Ureter (tissue), 1 donor: Measurements from ENCODE around the gene KIF5C. TPM values are rescaled to one million over a fixed set of nuclear protein-coding genes. Genes with fewer than 3 reads are reported as not detected.
A peak's percentile ranks its signal among the peaks of the same experiment; 100 is the strongest.

Experiments used
- DNase-seq: peaks from one replicate; pipeline ENCODE4 v3.0.0-alpha.2; 2020; ENCODE audit warnings: low spot score
- total RNA-seq: library from RNA; stranded (reverse); gene quantifications from one replicate; pipeline ENCODE4 v1.2.4, GENCODE V29; 2023
- donor health status: DM: yes; HTN: yes; CAD: no.

The KIF5C gene
- total RNA-seq, 1 donor from 2014 or later = 14.3 TPM

DNA sequence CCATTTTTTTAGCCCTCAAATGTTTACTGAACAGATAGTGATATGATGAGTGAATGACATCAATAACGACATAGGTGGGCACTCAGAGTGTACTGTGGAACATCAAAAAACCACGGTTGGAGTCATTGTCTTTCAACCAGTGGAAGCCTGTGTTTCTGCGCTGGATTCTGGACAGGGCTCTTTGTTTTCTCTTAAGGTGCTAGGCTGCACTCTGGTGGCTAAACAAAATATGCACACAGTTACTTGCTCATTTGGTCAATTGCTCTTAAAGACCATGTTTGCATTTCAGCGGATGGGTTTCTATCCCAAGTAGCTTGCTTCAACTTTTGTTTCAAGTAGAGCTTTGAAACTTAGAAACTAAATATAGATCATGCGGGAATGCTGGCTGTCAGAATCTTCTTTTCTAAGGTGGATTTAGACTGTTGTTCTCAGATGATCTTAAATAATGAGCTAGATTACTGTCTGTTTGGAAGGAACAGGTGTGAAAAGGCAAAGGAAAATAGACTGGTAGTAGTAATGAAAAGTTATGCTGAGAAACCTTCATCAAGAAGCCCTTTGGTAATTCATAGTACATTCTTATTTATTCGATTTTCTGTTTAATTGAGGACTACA lies 115.0 kb downstream of the KIF5C start:
- peak; percentile 67 for DNase-seq

DNA sequence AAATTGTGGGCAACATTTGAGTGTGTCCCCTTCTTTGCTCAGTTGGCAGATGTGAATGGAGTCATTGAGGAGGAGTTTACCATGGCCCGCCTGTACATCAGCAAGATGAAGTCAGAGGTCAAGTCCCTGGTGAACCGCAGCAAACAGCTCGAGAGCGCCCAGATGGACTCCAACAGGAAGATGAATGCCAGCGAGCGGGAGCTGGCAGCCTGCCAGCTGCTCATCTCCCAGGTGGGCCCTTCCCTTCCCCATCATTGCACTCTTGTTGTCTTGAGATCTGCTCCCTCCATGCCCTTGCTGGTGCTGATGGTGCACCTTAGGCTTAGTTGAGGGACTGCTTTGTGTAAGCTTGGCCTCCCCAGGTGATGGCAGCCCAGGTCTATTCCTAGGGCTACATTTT lies 115.9 kb downstream of the KIF5C start:
- DNase-seq = no peak

DNA sequence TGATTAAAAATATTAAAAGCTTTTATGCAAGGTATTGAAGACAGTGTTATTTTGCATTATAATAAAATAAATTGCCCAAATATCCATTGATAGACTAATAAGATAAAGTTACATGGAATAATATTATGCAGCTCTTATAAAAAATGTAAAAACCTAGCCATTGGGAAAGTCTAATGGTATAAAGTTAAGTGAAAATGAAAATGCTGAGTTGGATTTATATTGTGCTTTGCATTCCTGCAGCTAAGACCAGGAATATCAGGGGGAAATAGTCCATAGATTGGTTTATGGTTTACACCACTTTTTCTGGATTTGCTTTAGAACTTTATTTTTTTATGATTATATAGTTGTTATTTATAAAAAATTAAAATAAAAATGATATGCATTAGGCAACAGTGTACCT lies 117.4 kb downstream of the KIF5C start:
- DNase-seq = no peak

- DNase-seq = no peak
Observed at GRCh38 chr2:148993351-148993750, 118.3 kb downstream of the KIF5C start.

DNA sequence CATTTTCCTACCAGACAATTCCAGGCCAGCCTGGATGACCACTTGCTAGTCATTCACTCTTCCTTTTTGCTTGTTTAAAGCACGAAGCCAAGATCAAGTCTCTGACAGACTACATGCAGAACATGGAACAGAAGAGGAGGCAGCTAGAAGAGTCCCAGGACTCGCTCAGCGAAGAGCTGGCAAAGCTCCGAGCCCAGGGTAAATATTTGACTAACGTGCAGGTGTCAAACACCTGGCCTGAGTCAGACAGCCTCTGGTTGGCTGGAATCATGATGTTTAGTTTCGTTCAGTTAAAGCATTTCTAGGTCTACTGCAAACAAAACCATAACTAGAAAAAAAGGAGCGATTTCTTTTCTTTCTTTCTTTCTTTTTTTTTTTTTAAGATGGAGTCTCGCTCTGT lies 119.3 kb downstream of the KIF5C start:
- no peak for DNase-seq

DNA sequence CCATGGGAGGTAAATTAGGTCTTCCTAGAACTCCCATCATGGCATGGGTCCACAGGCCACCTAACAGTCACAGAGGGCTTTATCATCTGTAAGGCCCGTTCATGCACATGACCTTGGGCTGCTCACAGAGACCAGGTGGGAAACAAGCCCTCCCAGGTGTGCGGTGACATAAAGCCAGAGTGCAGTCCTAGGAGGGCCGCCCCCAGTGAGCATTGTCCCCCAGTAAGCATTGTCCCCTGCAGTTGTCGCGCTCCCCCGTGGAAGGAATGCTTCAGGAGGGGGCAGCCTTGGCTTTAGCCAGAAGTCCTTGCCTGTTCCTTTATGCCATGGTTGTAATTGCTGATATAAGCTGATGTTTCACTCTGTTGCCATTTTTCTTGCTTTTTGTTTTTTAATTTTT lies 121.8 kb downstream of the KIF5C start:
- DNase-seq = no peak

GRCh38 chr2:148998165-148998830 lies 123.3 kb downstream of the KIF5C start:
- DNase-seq = no peak

DNA sequence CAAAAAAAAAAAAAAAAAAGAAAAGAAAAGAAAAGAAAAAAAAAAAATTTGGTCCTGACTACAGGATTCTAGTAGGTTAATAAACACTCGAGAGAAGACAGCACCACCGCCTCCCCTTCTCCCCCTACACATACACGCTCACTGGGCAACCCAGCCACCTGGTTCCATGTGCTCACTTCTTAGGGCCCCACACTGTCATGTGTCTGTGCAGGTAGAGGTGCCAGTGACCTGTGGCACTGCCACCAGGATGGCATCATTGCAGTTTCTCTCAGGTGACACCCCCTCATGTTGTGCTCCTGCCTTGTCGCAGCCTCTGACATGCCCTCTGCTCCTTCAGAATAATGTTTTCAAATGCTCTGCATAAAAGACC lies 123.8 kb downstream of the KIF5C start:
- no peak for DNase-seq

- DNase-seq = no peak
Observed at GRCh38 chr2:148999451-148999921, 124.5 kb downstream of the KIF5C start.

GRCh38 chr2:149000158-149000938 lies 125.3 kb downstream of the KIF5C start:
- no peak for DNase-seq

DNA sequence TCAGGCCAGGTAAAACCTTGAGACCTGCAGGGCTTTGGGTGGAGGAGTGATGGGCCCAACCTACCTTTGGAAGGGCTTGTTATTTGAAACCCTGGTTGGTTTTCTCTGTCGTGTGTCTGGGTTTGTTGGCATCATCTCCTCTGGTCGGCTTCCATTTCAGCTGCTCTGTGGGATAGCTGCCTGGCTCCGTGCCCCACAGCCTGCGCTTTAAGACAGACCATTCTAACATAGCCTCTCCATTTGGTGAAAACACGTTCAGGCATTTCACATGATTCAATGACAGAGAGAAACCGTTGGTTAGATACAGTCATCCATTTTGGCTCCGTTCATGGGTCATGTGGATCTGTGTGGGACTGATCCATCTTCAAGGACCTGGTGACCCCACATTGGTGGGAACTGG lies 126.5 kb downstream of the KIF5C start:
- DNase-seq = no peak

GRCh38 chr2:149002378-149002890 lies 127.4 kb downstream of the KIF5C start:
- no peak for DNase-seq

GRCh38 chr2:149002891-149003740 lies 128.1 kb downstream of the KIF5C start:
- DNase-seq = no peak

GRCh38 chr2:149004836-149005235 lies 129.8 kb downstream of the KIF5C start:
- DNase-seq = no peak

- no peak for DNase-seq
Observed at GRCh38 chr2:149005471-149006077, 130.5 kb downstream of the KIF5C start.

- no peak for DNase-seq
Observed at GRCh38 chr2:149006883-149007543, 132.0 kb downstream of the KIF5C start.

GRCh38 chr2:149008381-149008780 lies 133.4 kb downstream of the KIF5C start:
- DNase-seq = no peak

- DNase-seq = no peak
Observed at GRCh38 chr2:149009576-149010461, 134.8 kb downstream of the KIF5C start.

DNA sequence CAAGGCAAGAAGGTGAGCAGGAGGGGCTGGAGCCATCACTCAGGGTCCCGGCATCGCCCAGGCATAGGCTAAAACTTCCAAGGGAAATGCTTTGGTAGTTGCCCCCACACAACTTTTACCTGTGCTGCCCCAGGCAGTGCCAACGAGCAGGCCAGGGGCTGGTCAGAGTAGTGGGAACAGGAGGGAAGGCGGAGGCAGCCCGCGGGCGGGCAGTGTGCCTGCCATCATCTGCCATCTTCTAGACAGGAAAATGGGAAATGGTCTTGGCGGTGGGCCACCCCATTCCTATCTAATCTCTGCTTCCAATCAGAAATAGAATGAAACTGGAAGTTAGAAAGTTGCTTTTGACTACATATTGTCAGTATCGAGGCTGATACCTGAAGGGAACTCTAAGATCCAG lies 137.5 kb downstream of the KIF5C start:
- DNase-seq = no peak

DNA sequence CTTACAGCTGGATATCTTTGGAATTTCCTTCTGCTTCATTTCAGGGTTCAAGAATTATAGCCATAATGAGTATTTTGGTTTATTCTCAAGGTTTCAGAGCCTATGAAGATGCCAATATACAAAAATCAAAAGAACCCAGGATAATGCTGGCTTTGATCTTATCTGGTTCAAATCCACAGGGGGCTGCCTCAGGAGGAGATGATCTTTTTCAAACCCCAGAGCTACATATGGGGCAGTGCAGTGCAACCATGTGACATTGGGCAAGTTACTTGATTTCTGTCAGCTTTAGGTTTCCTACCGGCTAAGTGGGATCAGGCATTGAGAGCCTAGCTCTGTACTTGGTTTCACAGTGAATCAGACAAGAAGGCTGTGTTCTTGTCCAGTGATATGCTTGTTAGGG lies 140.5 kb downstream of the KIF5C start:
- no peak for DNase-seq
